Mucosa of stomach (tissue), 1 donor: ENCODE results near the gene EXD3.

ENCODE experiments used
- H3K27me3 ChIP-seq: one replicate; pipeline ENCODE4 v1.7.0; 2013; ENCODE audit warnings: mild to moderate bottlenecking, low read length; ENCODE audit not compliant: control insufficient read depth, insufficient read depth
- H3K36me3 ChIP-seq: one replicate; pipeline ENCODE4 v1.7.0; 2013; ENCODE audit warnings: low read length; ENCODE audit not compliant: control insufficient read depth, insufficient read depth
- H3K4me1 ChIP-seq: one replicate; pipeline ENCODE4 v1.7.0; 2013; ENCODE audit warnings: mild to moderate bottlenecking, low read length; ENCODE audit not compliant: control insufficient read depth, insufficient read depth
- H3K4me3 ChIP-seq: one replicate; pipeline ENCODE4 v1.7.0; 2013; ENCODE audit warnings: low read length
- H3K9ac ChIP-seq: one replicate; pipeline ENCODE4 v1.7.0; 2013; ENCODE audit warnings: mild to moderate bottlenecking, low read length, moderate library complexity
- H3K9me3 ChIP-seq: one replicate; pipeline ENCODE4 v1.7.0; 2013; ENCODE audit warnings: mild to moderate bottlenecking, low read length, moderate library complexity; ENCODE audit not compliant: control insufficient read depth
- donor health status: Pancreatic carcinoma.

EXD3 gene

GRCh38 chr9:137354153-137354844, 68.7 kb downstream of the EXD3 start:
- H3K4me1 ChIP-seq = no peaks in the 10 kb centered on the region
- no peaks in the 10 kb centered on the region for H3K36me3 ChIP-seq

DNA sequence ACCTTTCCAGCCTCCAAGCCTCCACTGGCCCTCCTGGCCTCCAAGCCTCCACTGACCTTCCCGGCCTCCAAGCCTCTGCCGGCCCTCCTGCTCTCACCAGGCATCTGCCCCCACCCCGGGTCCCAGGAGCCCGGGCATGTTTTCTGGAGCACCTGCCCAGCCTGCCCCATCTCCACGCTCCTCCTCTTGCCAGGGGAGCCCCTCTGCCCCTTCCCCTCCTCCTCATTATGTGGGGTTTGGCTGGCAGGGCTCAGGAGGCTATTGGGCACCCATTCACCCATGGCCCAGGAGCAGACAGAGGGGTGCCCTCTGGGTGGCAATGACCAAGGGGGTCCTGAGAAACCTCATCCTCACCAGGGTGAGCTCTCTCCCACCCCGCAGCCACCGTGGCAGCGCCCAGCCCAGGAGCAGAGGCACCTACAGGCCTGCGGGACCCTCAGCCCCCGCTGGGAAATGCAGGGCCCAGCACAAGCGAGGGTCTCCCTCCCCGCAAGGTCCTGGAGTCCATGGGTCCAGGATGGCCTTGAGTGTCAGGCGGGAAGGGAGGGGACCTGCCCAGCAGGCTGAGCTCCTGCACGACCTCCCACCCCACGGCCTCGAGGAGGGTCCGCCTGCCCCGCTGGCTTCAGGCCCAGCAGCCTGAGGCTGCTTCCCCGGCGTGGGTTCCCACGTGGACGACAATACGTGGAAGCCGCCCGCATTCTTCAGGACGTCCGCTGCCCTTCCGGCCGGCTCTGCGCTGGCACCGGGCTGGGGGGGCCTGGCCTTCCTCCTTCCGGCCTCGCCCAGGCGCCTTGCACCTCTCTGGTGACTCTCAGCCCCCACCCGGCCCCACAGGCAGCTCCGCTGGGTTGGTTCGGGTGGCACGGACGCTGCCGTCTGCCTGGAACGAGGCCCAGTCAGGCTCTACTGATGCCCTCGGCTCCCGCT, 69.5 kb downstream of the EXD3 start:
- Histone ChIP-seq H3K9ac (no peak overlapping the region), H3K4me3 (no peak overlapping the region), H3K27me3 (no peaks in the 10 kb centered on the region), H3K9me3 (no peaks in the 10 kb centered on the region), H3K4me1 (no peaks in the 10 kb centered on the region), H3K36me3 (no peaks in the 10 kb centered on the region)

More at GRCh38 chr9:137354153-137354844, 68.7 kb downstream of the EXD3 start:
- no peaks in the 10 kb centered on the region for H3K27me3 ChIP-seq
- H3K9ac ChIP-seq = no peak overlapping the region
- H3K4me3 ChIP-seq = no peak overlapping the region
- H3K9me3 ChIP-seq = no peaks in the 10 kb centered on the region

GRCh38 chr9:137352511-137353222, 70.3 kb downstream of the EXD3 start:
- Histone ChIP-seq H3K4me3 (no peak overlapping the region), H3K9ac (no peak overlapping the region), H3K36me3 (no peaks in the 10 kb centered on the region), H3K27me3 (no peaks in the 10 kb centered on the region), H3K9me3 (no peaks in the 10 kb centered on the region), H3K4me1 (no peaks in the 10 kb centered on the region)

- Histone ChIP-seq H3K4me1 (no peaks in the 10 kb centered on the region), H3K27me3 (no peaks in the 10 kb centered on the region)
Observed at GRCh38 chr9:137351781-137352501, 71.0 kb downstream of the EXD3 start.

DNA sequence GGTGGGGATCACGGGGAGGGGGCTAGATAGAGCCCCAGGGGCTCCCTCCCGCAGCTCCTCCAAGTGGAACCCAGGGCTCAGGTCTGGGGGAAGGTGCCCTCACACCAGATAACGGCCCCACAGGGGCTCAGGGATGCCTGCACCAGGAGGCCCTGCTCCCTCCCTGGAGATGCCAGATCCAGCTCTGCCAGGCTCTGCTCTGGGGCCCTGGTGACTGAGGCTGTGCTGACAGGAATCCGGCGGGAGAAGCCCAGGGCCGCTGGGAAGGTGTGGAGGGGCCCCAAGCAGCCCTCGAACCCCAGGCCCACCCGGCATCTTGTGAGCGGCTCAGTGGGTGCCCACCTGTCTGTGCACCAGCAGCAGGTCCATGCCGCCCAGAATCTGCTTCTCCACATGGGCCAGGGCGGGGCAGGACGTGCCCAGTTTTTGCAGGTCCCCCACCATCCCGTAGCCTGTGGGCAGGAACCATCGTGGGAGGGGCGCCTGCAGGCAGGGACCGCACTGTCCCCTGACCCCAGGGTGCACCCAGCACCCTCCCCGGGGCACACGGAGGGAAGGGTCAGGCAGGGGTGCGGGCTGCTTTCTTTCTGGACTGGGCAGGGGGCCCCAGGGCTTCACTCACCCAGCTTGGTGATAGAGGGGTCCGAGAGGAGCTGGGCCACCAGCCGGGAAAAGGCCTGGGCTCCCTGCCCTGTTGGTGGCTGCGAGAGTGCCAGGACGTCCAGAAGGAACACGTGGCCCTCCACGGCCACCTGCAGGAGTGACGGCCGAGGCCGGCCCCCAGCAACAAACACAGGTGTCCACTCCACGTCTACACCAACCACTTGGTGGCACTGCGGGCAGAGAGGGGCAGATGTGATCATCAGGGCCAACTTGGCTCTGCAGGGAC, 72.0 kb downstream of the EXD3 start:
- no peaks in the 10 kb centered on the region for H3K4me1 ChIP-seq
- H3K4me3 ChIP-seq = no peak overlapping the region

More at GRCh38 chr9:137351781-137352501, 71.0 kb downstream of the EXD3 start:
- no peaks in the 10 kb centered on the region for H3K36me3 ChIP-seq
- H3K9me3 ChIP-seq = no peaks in the 10 kb centered on the region
- H3K4me3 ChIP-seq = no peak overlapping the region
- H3K9ac ChIP-seq = no peak overlapping the region

GRCh38 chr9:137349471-137350033, 73.4 kb downstream of the EXD3 start:
- Histone ChIP-seq H3K9ac (no peak overlapping the region), H3K4me3 (no peak overlapping the region), H3K9me3 (no peaks in the 10 kb centered on the region), H3K36me3 (no peaks in the 10 kb centered on the region), H3K4me1 (no peaks in the 10 kb centered on the region), H3K27me3 (no peaks in the 10 kb centered on the region)

More for the DNA sequence above, 72.0 kb downstream of the EXD3 start:
- Histone ChIP-seq H3K36me3 (no peaks in the 10 kb centered on the region), H3K9me3 (no peaks in the 10 kb centered on the region), H3K9ac (no peak overlapping the region), H3K27me3 (no peaks in the 10 kb centered on the region)

DNA sequence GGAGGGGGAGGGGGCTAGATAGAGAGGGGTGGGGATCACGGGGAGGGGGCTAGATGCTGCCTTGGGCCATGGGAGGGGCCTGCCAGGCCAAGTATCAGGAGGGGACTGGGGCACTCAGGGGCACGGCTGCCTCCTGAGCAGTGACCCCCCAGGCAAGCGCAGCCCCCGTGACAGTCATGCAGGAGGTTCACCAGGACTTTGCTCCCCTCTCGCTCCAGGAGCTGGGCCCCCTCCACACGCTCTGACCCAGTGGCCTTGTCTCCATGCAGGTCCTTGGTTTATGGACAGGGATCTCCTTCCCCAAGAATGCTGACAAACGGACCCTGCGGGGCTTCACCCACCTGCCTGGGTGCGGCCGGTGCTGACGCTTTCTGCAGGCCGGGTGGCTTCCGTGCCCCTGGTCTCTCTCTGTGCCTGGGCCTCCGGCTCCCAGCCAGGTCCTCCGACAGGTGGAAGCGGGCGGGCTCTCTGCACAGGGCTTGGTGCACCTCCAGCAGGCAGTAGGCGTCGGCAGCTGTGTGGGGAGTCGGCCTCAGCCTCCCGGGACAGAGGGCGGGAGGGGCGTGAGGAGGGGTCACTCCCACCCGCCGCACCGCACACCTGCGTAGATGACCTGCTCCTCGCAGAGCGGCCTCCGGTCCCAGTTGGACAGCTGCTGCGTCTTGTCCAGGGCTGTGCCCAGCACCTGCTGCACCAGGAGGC, 74.0 kb downstream of the EXD3 start:
- no peaks in the 10 kb centered on the region for H3K27me3 ChIP-seq
- no peak overlapping the region for H3K9ac ChIP-seq
- H3K9me3 ChIP-seq = no peaks in the 10 kb centered on the region
- H3K36me3 ChIP-seq = no peaks in the 10 kb centered on the region
- no peak overlapping the region for H3K4me3 ChIP-seq
- no peaks in the 10 kb centered on the region for H3K4me1 ChIP-seq

DNA sequence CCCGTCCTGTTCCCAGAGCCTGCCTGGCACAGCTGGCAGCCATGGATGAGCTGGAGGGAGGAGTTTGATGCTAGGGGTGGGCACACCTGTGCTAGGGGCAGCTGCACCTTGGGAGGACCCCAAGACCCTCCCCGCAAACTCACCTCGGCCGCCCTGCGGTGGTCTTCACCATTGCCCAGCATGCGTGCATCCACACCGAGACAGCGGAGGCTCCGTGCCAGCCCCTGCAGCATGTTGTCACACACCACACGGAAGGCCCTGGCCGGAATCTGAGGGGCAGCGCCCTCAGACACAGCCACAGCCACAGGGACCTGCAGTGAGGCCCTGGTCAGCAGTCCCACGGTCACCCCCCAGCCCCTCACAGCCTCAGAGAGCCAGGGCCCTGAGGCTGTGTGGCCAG, 75.0 kb downstream of the EXD3 start:
- no peaks in the 10 kb centered on the region for H3K36me3 ChIP-seq
- no peak overlapping the region for H3K9ac ChIP-seq
- H3K9me3 ChIP-seq = no peaks in the 10 kb centered on the region
- no peaks in the 10 kb centered on the region for H3K27me3 ChIP-seq
- no peak overlapping the region for H3K4me3 ChIP-seq
- no peaks in the 10 kb centered on the region for H3K4me1 ChIP-seq

GRCh38 chr9:137342482-137342881, 80.5 kb downstream of the EXD3 start:
- Histone ChIP-seq H3K9ac (no peak overlapping the region), H3K4me1 (no peaks in the 10 kb centered on the region), H3K36me3 (no peaks in the 10 kb centered on the region), H3K4me3 (no peak overlapping the region), H3K9me3 (no peaks in the 10 kb centered on the region), H3K27me3 (no peaks in the 10 kb centered on the region)

DNA sequence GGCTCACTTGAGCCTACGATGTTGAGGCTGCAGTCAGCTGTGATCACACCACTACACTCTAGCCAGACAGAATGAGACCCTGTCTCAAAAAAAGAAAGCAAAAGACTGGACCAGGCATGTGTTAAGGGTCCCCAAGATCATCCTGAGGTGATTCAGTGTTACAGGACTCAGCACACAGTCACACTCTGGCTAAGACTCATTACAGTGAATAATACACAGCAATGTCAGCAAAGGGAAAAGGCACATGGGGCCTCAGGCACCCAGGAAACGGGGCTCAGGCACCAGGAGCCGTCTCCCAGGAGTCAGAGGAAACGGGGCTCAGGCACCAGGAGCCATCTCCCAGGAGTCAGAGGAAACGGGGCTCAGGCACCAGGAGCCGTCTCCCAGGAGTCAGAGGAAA, 81.7 kb downstream of the EXD3 start:
- no peaks in the 10 kb centered on the region for H3K9me3 ChIP-seq
- no peaks in the 10 kb centered on the region for H3K36me3 ChIP-seq
- H3K4me3 ChIP-seq = no peak overlapping the region
- no peaks in the 10 kb centered on the region for H3K4me1 ChIP-seq
- H3K9ac ChIP-seq = no peak overlapping the region
- H3K27me3 ChIP-seq = no peaks in the 10 kb centered on the region
